HG02610 (cell line): ENCODE results near the gene MYO1D.

Experiments used
- ATAC-seq: cut with Tn5 transposase; IDR thresholded peaks from one replicate; pipeline ENCODE4 v1.9.1; 2021; ENCODE audit warnings: mild to moderate bottlenecking, moderate library complexity; ENCODE audit not compliant: unreplicated experiment

The MYO1D gene

DNA sequence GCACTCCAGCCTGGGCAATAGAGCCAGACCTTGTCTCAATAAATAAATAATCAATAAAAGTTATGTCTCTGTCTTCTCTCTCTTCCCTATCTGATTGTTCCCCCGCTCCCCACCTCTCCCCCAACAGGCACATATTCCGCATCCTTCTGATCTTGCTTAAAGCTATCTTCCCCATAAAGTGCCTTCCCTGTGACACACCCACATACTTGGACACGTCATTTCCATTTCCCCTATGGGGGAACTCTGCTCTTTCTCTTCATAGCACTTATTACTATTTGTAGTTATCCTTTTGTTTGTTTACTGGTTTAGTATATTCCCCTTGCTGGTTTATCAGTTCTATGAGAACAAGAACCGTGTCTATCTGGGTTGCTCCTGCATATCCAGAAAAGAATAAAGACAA is 14.9 kb downstream of the MYO1D start:
- ATAC-seq: no peak

- peak; percentile 80 for ATAC-seq
Observed at GRCh38 chr17:32859857-32860525, 16.9 kb downstream of the MYO1D start.

- ATAC-seq: no peak
Observed at GRCh38 chr17:32855620-32856019, 21.3 kb downstream of the MYO1D start.

GRCh38 chr17:32854832-32855389 is 22.0 kb downstream of the MYO1D start:
- no peak for ATAC-seq

DNA sequence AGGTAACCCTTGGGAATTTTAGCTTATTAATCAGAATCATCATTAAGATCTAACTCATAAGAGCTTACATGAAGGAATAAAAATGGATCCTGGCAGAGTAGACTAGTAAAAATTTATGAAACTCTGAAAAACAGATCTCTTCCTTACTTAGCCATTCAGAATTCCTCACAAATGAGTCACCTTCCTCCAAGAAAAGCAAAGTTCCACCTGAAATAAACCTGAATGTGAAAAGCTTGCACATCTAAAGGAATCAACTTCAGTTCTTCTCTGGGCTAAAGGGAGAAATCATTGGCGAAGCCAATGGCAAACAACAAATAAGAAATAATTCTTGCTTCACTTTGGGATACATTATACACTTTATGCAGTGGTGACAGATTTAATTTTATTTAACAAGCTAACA is 22.7 kb downstream of the MYO1D start:
- ATAC-seq: no peak

GRCh38 chr17:32852811-32853210 is 24.1 kb downstream of the MYO1D start:
- ATAC-seq: no peak

DNA sequence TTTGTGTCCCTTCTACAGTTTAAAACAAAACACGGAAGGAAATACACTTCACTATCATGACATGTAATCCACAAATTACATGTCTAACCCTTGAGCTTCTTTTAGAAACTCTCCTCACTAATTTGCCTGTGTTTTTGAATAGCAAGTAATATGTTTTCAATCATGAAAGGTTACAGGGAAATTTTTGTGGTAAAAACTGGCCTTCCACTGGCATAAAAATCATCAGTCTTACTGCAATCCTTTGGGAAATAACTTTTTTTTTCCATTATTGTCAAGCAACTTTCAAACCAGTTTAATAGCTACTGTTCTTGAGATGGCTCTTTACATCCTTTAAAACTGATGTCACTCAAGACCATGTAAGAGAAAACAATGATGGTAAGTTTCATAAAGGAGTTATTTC is 27.0 kb downstream of the MYO1D start:
- ATAC-seq: no peak

DNA sequence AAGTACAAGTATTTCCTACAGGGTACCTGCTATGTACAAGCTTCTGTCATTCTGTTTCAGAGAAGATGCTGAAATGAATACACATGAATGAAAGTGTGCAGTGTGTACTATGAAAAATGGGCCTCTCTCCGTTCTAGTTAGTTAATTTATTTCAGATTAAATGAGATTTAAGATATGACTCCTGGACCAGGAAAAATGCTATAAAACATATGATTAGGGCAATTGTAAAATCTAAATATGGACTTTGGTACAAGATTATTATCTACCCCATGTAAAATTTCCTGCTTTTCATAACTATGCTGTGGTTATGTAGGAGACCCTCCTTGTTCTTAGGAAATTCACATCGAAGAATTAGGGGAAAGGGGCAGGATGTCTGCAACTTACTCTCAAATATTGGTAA is 28.9 kb downstream of the MYO1D start:
- ATAC-seq: no peak

DNA sequence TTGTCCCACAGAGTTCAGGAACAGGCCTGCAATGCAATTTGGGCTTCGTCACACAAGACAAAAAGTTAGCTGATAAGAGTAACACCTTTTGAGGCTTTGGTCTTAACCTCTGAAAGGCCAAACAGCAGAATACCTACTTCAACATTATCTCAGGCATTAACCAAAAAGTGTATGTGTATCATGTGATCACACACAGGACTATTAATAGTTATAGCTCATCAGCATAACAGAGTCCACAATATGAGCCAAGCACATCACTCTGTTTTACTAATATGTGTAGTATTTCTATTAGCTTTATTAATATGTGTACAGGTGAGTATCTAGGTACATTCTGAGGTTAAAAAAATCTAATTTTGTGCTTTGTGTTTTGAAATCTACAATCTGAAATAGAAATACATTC is 30.8 kb downstream of the MYO1D start:
- ATAC-seq: no peak

DNA sequence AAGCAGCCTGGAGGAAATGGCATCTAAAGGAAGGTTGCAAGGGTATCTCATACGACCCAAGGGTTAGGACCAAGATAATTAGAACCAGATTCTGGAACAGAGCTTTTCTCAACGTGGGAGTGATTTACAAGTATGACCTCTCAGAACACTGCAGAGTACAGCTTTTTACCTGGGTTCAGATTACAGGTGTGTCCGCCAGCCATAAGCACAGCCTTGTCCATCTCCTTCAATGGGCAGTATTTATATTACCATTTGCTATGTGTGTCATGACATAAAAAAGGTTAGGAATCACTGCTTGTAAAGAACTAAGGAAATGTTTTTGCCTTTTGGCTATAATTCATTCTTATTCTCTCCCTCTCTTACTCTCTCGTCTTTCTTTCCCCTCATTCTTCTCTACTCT is 36.7 kb downstream of the MYO1D start:
- no peak for ATAC-seq

DNA sequence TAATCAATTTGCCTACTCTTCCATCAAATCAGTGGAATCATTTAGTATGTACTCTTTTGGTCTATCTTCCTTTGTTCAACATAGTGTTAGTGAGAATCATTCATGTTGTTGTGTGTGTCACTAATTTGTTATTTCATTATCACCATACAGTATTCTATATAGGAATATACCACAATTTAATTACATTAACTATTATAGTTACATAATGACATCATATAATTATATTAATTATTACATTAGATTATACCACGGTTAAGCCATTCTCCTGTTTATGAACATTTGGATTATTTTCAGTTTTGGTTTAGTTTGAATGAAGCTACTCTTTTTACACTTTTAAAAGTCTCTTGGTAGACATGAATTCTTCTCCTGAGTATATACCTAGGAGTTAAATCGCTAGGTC is 40.4 kb downstream of the MYO1D start:
- ATAC-seq: no peak

GRCh38 chr17:32835291-32835761 is 41.6 kb downstream of the MYO1D start:
- ATAC-seq: peak; percentile 61

GRCh38 chr17:32834104-32834503 is 42.8 kb downstream of the MYO1D start:
- no peak for ATAC-seq

GRCh38 chr17:32833526-32833925 is 43.4 kb downstream of the MYO1D start:
- no peak for ATAC-seq

GRCh38 chr17:32833076-32833475 is 43.8 kb downstream of the MYO1D start:
- no peak for ATAC-seq

DNA sequence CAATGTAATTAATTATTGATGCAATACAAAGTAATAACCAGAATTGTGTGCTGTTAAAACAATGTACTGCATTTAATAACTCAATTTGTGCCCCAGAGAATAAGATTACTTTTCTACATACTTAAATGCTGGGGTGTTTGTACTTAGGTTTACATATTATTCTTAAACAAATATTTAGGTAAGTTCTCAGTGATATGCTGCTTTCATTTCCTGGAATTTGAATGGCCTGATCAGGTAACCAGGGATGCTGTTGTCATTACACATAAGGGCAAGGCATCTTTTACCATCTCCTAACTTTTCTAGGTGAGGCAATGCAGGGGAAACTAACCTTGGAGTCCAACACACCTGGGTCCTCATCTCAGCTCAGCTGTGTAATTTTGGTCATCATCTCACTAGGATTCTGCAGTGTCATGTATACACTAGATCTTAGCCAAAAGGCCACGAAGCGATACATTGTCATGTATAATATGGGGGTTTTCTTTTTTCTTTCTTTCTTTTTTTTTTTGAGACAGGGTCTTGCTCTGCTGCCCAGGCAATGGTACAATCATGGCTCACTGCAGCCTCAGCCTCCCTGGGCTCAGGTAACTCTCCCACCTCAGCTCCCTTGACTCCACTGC is 45.2 kb downstream of the MYO1D start:
- no peak for ATAC-seq

GRCh38 chr17:32831223-32831622 is 45.7 kb downstream of the MYO1D start:
- no peak for ATAC-seq

DNA sequence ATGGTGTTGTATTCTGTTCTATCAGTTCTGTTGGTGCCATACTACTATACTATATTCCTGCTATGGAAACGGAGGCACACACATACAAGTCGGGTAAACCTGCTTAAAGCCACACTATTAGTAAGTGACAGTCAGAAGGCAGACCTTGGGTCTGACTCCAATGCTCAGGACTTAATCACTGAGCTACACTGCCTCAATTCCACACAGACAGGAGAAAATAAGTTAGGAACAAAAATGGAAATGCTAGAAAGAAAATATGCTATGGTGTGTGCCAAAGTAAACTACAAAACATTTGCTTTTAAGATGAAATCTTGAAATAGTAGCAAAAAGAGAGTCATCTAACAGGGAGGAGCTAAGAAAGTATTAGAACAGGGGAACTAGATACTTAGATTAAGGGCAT is 48.1 kb downstream of the MYO1D start:
- no peak for ATAC-seq

DNA sequence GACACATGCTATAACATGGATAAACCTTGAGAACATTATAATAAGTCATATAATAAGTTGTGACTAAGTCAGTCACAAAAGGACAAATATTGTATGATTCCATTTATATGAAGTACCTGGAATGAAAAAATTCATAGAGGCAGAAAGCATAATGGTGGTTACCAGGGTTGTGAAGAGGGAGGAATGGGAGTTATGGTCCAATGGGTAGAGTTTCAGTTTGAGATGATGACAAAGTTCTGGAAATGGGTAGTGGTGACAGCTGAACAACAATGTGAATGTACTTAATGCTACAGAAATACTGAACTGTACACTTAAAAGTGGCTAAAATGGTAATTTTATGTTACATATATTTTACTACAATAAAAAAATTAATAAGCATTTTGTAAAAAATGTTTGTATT is 49.7 kb downstream of the MYO1D start:
- ATAC-seq: peak; percentile 49

GRCh38 chr17:32826076-32826475 is 50.8 kb downstream of the MYO1D start:
- no peak for ATAC-seq

- ATAC-seq: no peak
Observed at GRCh38 chr17:32824334-32824733, 52.6 kb downstream of the MYO1D start.

- ATAC-seq: no peak
Observed at GRCh38 chr17:32822996-32823395, 53.9 kb downstream of the MYO1D start.
